HEK293T (cell line): ENCODE data around the gene STING1.

Experiments used
- CTCF ChIA-PET: fragments of 350-600 bp; formaldehyde crosslinking; extraction: SDS; loops from one replicate; lab custom pipeline; 2021; ENCODE audit warnings: antibody characterized with exemption, inconsistent platforms; lab: Yijun Ruan, JAX
- POLR2A ChIA-PET: fragments of 350-600 bp; formaldehyde crosslinking; extraction: SDS; loops from one replicate; lab custom pipeline; 2020; ENCODE audit warnings: antibody characterized with exemption, inconsistent platforms; lab: Yijun Ruan, JAX
- DNase-seq: peaks from one replicate; pipeline ENCODE4 v3.0.0; 2012; ENCODE audit warnings: mixed read lengths; ENCODE audit errors: extremely low spot score
- ARNT ChIP-seq: fragments of 450-650 bp; IDR thresholded peaks from 2 replicates; pipeline ENCODE4 v1.6.1; 2017; ENCODE audit warnings: mild to moderate bottlenecking
- BHLHE40 ChIP-seq: fragments of 450-650 bp; IDR thresholded peaks from 2 replicates; pipeline ENCODE4 v1.6.1; 2016; ENCODE audit warnings: mild to moderate bottlenecking, moderate library complexity, borderline replicate concordance
- CTBP1 ChIP-seq: fragments of 450-650 bp; IDR thresholded peaks from 2 replicates; pipeline ENCODE4 v1.6.1; 2016; ENCODE audit warnings: borderline replicate concordance
- ELF4 ChIP-seq: fragments of 450-650 bp; IDR thresholded peaks from 2 replicates; pipeline ENCODE4 v1.6.1; 2017; ENCODE audit warnings: antibody characterized with exemption
- FOXA1 ChIP-seq: fragments of 450-650 bp; IDR thresholded peaks from 2 replicates; pipeline ENCODE4 v1.6.1; 2016; ENCODE audit warnings: mild to moderate bottlenecking
- FOXK2 ChIP-seq: fragments of 450-650 bp; IDR thresholded peaks from 2 replicates; pipeline ENCODE4 v1.6.1; 2016; ENCODE audit warnings: mild to moderate bottlenecking
- FOXM1 ChIP-seq: fragments of 450-650 bp; IDR thresholded peaks from 2 replicates; pipeline ENCODE4 v1.6.1; 2017; ENCODE audit warnings: mild to moderate bottlenecking, borderline replicate concordance
- HDGF ChIP-seq: fragments of 450-650 bp; IDR thresholded peaks from 2 replicates; pipeline ENCODE4 v1.6.1; 2017; ENCODE audit warnings: antibody characterized with exemption, borderline replicate concordance
- L3MBTL2 ChIP-seq: fragments of 450-650 bp; conservative IDR thresholded peaks from 2 replicates; pipeline ENCODE4 v1.6.1; 2016; ENCODE audit warnings: mild to moderate bottlenecking
- LEF1 ChIP-seq: fragments of 450-650 bp; IDR thresholded peaks from 2 replicates; pipeline ENCODE4 v1.6.1; 2017; ENCODE audit warnings: mild to moderate bottlenecking, borderline replicate concordance
- NFRKB ChIP-seq: fragments of 450-650 bp; IDR thresholded peaks from 2 replicates; pipeline ENCODE4 v1.6.1; 2016; ENCODE audit warnings: mild to moderate bottlenecking, moderate library complexity
- SP1 ChIP-seq: fragments of 450-650 bp; IDR thresholded peaks from 2 replicates; pipeline ENCODE4 v1.6.1; 2017
- SUZ12 ChIP-seq: fragments of 450-650 bp; IDR thresholded peaks from 2 replicates; pipeline ENCODE4 v1.6.1; 2016; ENCODE audit warnings: mild to moderate bottlenecking
- TARDBP ChIP-seq: fragments of 450-650 bp; IDR thresholded peaks from 2 replicates; pipeline ENCODE4 v1.6.1; 2016
- ZNF384 ChIP-seq: fragments of 450-650 bp; IDR thresholded peaks from 2 replicates; pipeline ENCODE4 v1.6.1; 2016
- TF ChIP-seq, protein P1 (sequence below): fragments of 450-650 bp; IDR thresholded peaks from 2 replicates; pipeline ENCODE4 v1.6.1; 2016

STING1 gene

DNA sequence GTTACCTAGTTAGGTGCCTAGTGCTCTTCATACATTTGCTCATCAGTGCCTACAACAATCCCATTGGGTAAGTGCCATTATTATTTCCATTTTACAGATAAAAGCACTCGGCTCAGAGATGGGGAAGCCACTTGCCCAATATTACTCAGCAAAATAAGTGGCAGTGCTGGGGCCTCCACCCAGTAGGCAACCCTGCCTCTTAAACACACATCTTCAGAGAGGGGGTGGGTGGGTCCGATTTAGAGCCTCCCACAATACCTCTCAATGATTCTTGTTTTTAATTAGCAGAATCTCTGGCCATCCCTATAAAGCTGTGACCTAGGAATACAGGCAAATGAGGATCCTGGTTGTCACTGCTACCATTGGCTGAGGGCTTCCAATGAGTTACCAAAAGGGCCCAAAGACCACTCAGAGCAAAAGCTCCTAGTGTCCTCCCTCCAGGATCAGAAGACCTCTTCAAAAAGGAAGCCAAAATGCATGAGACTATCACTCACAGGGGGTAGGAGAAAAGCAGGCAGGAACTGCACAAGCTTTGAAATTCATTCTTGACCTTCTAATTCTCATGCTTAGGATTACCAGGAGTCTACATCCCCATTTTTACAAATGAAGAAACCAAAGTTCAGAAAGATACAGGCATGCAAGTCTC, 42.5 kb upstream of the STING1 start:
- ChIA-PET POLR2A (interaction anchor here (1.0 kb wide), 1 partner anchor 11 kb away, joined by 3 read pairs; no protein-coding TSS in a partner anchor), CTCF (interaction anchor here (0.6 kb wide), 1 partner anchor 104 kb away, joined by 3 read pairs; no protein-coding TSS in a partner anchor)
- no peak for TF ChIP-seq CTBP1
- TF ChIP-seq TARDBP: no peak
- TF ChIP-seq, protein P1, sequence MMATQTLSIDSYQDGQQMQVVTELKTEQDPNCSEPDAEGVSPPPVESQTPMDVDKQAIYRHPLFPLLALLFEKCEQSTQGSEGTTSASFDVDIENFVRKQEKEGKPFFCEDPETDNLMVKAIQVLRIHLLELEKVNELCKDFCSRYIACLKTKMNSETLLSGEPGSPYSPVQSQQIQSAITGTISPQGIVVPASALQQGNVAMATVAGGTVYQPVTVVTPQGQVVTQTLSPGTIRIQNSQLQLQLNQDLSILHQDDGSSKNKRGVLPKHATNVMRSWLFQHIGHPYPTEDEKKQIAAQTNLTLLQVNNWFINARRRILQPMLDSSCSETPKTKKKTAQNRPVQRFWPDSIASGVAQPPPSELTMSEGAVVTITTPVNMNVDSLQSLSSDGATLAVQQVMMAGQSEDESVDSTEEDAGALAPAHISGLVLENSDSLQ: no peak
- TF ChIP-seq NFRKB: no peak
- no peak for TF ChIP-seq ZNF384
- no peak for TF ChIP-seq FOXM1
- TF ChIP-seq FOXK2: no peak
- TF ChIP-seq L3MBTL2: no peak
- TF ChIP-seq LEF1: no peak
- no peak for TF ChIP-seq ELF4
- no peak for TF ChIP-seq SP1
- no peak for TF ChIP-seq FOXA1
- TF ChIP-seq SUZ12: no peak
- TF ChIP-seq BHLHE40: no peak
- no peak for TF ChIP-seq ARNT
- TF ChIP-seq HDGF: no peak
- DNase-seq: no peak

DNA sequence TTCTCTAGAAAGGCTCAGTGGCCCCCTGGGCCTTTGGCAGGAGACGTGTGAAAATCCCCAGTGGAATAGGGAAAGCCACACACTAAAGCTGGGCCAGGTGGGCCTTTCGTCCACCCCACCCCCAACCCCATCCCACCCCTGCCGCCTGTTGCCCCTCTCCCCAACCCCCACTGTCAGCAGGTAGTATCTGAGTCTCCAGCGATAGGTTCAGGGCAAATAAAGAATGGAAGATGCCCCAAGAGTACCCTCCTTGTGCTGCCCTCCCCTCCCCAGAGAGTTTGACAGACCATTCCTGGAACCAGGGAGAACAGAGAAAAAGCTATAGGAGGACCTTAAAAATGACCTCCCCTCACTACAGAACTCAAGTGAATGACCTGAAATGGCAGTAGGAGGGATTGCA, 41.9 kb upstream of the STING1 start:
- CTCF ChIA-PET: interaction anchor here (0.6 to 1.0 kb wide), 3 partner anchors 43 to 110 kb away, joined by 3 to 7 read pairs (median 4); no protein-coding TSS in a partner anchor
- POLR2A ChIA-PET: interaction anchor here (1.0 kb wide), 1 partner anchor 12 kb away, joined by 3 read pairs; no protein-coding TSS in a partner anchor
- TF ChIP-seq FOXK2 (no peak), CTBP1 (no peak), HDGF (no peak), L3MBTL2 (no peak), SUZ12 (no peak), SP1 (no peak), ARNT (no peak), BHLHE40 (no peak), TARDBP (no peak), NFRKB (no peak), ELF4 (no peak), LEF1 (no peak)
- TF ChIP-seq, protein P1: no peak
- DNase-seq: no peak

DNA sequence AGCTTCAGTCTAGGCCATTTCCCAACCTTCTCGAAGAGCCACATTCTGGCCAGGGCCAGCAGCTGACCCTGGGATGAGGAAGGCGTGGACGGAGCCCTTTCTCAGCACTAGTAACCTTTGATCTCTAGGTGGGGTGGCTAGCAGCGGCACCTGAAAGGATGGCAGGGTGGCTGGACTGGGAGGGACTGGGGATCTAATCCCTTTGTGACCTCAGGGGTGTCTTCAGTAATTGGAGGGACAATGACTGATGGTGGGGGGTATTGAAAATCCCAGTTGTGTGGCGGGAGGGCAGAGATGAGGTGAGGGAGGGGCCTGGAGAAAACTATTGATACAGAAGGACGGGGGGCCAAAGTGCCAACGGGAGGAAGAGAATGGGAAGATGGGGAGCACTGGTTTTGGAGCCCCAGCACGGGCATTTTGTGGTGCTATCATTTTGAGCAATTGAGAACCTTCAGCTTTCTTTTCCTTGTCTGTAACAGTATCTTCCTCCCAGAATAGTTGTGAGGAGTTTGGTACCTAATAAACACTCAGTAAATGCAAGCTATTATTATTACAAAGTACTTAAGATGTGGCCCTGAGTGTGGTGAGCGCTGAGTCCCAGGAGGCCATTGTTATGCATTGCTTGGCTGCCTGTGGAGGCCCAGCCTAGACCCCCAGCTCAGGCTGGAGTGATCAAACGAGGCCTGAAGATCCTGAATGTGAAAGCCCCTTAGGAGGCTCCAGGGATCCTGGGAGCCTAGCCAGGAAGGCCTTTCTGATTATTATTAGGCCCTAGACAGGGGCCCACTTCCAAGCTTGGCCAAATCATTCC, 41.3 kb upstream of the STING1 start:
- ChIA-PET CTCF (interaction anchor here (0.6 to 1.0 kb wide), 3 partner anchors 43 to 869 kb away, joined by 4 to 7 read pairs (median 4); no protein-coding TSS in a partner anchor), POLR2A (interaction anchor here (1.0 kb wide), 1 partner anchor 13 kb away, joined by 3 read pairs; no protein-coding TSS in a partner anchor)
- no peak for DNase-seq
- no peak for TF ChIP-seq FOXM1
- TF ChIP-seq ELF4: no peak
- no peak for TF ChIP-seq SP1

DNA sequence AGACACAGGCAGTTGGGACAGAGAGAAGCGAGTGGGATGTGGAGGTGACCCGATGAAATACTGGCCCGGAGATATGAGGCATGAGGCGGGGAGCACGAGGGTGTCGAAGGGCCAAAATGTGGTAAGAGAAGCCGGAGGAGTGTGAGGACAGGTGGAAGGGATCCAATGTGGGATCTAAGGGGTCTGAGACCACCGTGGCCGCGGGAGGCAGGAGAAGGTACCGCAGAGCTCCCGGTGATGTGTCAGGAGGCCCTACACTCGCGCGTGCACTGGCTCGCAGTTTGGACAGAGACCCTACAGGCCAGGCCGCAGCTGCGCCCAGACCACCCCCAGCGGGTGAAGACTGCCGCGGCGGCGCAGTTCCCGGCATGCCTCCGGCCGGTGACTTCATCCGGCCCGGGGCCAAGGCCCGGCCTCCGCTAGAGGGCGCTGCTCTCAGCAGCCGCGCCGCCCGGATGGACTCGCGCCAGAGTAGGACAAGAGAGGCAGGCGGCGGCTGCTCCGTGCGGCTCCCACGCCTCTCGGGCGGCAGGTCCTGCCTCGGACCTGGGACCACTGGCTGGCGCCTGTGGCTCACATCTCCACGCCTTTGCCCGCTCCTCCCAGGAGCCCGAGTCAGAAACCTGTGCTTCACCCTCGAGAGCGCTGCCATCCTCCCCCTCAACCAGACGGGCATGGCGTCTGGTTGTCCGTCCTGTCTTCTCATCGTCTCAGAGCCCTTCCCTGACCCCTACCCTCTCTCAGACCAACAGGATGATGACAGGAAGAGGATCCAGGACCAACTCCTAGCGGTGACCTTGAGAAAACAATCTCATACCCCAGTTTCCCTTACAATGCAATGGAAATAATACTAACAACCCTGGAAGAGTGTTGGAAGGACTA, 35.4 kb upstream of the STING1 start:
- ChIA-PET CTCF (interaction anchor here (0.5 to 1.3 kb wide), 7 partner anchors 20 to 543 kb away, joined by 3 to 5 read pairs (median 4); no protein-coding TSS in a partner anchor), POLR2A (interaction anchor here (0.8 to 3.6 kb wide), 9 partner anchors 9 to 98 kb away, joined by 3 to 21 read pairs (median 3); partner anchors contain the start of genes SMIM33 and UBE2D2)
- TF ChIP-seq, protein P1: no peak
- TF ChIP-seq FOXM1: no peak
- no peak for TF ChIP-seq NFRKB
- TF ChIP-seq BHLHE40: no peak
- TF ChIP-seq L3MBTL2: peak; percentile 95
- TF ChIP-seq ELF4: no peak
- TF ChIP-seq ARNT: no peak; the same call in 1 of the 2 replicates
- no peak for TF ChIP-seq TARDBP
- peak; percentile 27; the same call in 1 of the 2 replicates for TF ChIP-seq LEF1
- DNase-seq: peak; percentile 95

DNA sequence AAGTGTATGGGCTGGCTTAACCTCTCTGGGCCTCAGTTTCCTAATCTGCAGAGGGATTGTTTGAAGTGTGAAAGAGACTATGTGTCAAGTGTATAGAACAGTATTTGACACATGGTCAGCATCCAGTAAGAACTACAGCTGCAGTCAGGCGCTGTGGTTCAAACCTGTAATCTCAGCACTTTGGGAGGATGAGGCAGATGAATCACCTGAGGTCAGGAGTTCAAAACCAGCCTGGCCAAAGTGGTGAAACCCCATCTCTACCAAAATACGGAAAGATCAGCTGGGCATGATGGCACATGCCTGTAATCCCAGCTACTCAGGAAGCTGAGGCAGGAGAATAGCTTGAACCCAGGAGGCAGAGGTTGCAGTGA, 31.9 kb upstream of the STING1 start:
- ChIA-PET CTCF (interaction anchor here (1.0 to 6.5 kb wide), 4 partner anchors 37 to 100 kb away, joined by 3 to 71 read pairs (median 3); no protein-coding TSS in a partner anchor), POLR2A (no interaction called here)
- DNase-seq: no peak
- no peak for TF ChIP-seq ZNF384
